HG03521 (cell line): ENCODE data around the gene TYRO3.

Source experiments
- ATAC-seq: cut with Tn5 transposase; IDR thresholded peaks from one replicate; pipeline ENCODE4 v1.9.1; 2021; ENCODE audit warnings: mild to moderate bottlenecking, moderate library complexity; ENCODE audit not compliant: unreplicated experiment

Gene TYRO3

GRCh38 chr15:41599061-41599460 lies 40.0 kb downstream of the TYRO3 start:
- ATAC-seq = no peak

GRCh38 chr15:41603411-41603935 lies 44.5 kb downstream of the TYRO3 start:
- no peak for ATAC-seq

GRCh38 chr15:41603941-41604911 lies 45.2 kb downstream of the TYRO3 start:
- ATAC-seq = no peak

- ATAC-seq = no peak
Measured at GRCh38 chr15:41605566-41605965, 46.6 kb downstream of the TYRO3 start.

DNA sequence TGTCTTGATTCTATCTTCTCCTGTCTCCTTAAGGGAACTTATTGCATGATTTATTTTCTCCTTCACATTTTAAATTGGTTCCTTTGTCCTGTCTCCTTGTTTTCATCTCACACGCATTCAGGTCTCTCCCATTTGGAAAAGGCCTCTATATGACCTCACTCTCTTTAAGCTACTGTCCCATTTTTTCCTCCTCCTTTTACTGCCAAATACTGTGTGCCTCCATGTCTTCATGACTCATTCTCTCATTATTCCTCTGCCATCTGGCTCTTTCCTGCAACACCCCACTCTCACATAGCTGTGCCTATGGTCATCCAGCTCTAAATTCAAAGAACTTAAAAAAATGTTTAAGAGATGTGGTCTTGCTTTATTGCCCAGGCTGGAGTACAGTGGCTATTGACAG lies 48.0 kb downstream of the TYRO3 start:
- ATAC-seq = no peak

GRCh38 chr15:41609123-41609522 lies 50.1 kb downstream of the TYRO3 start:
- ATAC-seq = no peak

GRCh38 chr15:41610048-41610447 lies 51.0 kb downstream of the TYRO3 start:
- no peak for ATAC-seq

- no peak for ATAC-seq
Measured at GRCh38 chr15:41620536-41621199, 61.7 kb downstream of the TYRO3 start.

- ATAC-seq = no peak
Measured at GRCh38 chr15:41621200-41622193, 62.5 kb downstream of the TYRO3 start.

GRCh38 chr15:41622901-41623300 lies 63.9 kb downstream of the TYRO3 start:
- ATAC-seq = no peak

DNA sequence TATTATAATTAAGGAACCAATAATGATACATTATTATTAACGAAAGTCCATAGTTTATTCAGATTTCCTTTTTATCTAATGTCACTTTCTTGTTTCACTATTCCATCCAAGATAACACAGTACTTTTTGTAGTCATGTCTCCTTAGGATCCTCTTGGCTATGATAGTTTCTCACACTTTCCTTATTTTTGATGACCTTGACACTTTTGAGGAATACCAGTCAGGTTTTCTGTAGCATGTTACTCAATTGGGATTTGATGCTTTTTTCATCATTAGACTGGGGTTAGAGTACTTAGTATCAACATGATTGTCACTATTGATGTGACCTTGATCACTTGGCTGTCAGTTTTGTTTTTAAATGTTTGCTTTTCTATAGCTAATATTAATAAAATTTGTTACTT lies 68.2 kb downstream of the TYRO3 start:
- no peak for ATAC-seq

DNA sequence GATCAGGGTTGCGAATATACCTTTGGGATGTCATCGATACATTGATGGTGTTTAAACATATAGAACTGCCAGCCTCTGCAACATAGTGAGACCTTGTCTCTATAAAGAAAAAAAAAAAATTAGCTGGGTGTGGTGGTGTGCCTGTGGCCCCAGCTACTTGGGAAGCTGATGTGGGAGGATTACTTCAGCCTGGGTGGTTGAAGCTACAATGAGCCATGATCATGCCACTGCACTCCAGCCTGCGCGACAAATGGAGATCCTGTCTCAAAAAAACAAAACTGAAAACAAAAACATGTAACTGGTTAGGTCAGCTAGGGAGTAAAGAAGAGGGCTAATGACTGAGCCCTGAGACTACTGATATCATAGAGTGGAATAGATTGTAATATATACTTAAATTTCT lies 70.5 kb downstream of the TYRO3 start:
- ATAC-seq = no peak

DNA sequence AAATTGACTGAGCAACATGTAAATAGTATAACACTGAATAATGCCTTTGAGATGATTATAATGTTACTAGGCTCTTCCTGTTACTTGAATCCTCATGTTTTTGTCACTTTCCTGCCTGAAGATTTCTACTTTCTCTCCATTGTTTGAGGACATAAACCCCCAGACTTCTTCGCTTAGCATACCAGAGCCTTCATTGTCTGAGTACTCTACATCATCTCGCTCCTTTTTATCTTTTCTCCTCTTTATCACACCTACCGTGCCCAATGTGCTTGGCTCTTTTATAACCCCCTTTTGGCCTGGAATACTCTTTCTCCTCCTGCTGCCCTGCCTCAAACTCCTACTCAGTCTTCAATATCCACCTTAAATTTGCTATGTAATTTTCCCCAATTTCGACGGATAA lies 70.9 kb downstream of the TYRO3 start:
- ATAC-seq = no peak

DNA sequence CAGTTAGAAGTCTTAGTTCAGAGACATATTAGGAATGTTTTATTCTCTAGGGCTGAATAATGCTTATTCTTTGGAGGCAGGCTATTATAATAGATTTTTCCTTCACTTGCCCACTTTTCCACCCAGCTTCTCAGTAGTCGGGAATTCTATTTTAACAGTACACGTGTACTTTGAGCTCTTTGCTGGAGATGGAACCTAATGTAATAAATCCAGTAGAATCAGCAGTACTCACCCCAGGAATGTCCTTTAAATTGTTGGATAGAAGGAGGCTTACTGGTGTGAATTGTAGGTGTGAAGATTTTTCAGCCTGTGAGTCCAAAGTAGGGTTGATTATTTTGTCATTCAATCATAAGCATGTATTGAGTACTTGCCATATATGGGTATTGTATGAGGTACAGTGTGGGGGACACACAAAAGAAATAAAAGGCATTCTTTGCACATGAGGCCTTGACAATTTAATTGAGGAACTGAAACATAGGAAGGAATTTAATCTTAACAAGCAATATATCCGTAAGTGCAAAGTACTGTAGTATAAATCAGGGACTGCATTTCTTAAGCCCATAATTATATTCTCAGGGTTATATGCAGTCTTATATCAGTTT lies 71.7 kb downstream of the TYRO3 start:
- ATAC-seq = no peak

GRCh38 chr15:41631880-41632470 lies 73.0 kb downstream of the TYRO3 start:
- ATAC-seq = no peak
